GM12873 (cell line): ENCODE results near the gene PPFIA4.

Source experiments
- CTCF ChIP-seq: IDR thresholded peaks from 2 replicates; pipeline ENCODE4 v1.5.1; 2012; ENCODE audit warnings: low read depth, mild to moderate bottlenecking, moderate library complexity, low read length, control low read depth; ENCODE audit not compliant: insufficient read depth; ENCODE audit errors: missing control alignments

The PPFIA4 gene

GRCh38 chr1:203028067-203028783 is 1.9 kb downstream of the PPFIA4 start:
- no peak for TF ChIP-seq CTCF

GRCh38 chr1:203028784-203029553 is 2.7 kb downstream of the PPFIA4 start:
- no peak for TF ChIP-seq CTCF

GRCh38 chr1:203031467-203031866 is 5.2 kb downstream of the PPFIA4 start:
- TF ChIP-seq CTCF = peak; percentile 34

GRCh38 chr1:203033287-203033686 is 7.0 kb downstream of the PPFIA4 start:
- no peak for TF ChIP-seq CTCF

GRCh38 chr1:203033917-203034316 is 7.6 kb downstream of the PPFIA4 start:
- TF ChIP-seq CTCF = no peak

GRCh38 chr1:203034422-203035110 is 8.3 kb downstream of the PPFIA4 start:
- TF ChIP-seq CTCF = no peak
